HEK293 (cell line): ENCODE data around the gene BAIAP2L2.

ENCODE experiments used
- ZNF24 ChIP-seq: fragments of 450-650 bp; formaldehyde crosslinking; IDR thresholded peaks from 2 replicates; pipeline ENCODE4 v1.5.1; 2016; ENCODE audit warnings: missing biosample characterization, missing genetic modification characterization
- ZNF555 ChIP-seq: fragments of 450-650 bp; formaldehyde crosslinking; conservative IDR thresholded peaks from 2 replicates; pipeline ENCODE4 v1.5.1; 2017; ENCODE audit warnings: missing biosample characterization, mild to moderate bottlenecking, missing genetic modification characterization, inconsistent platforms
- ZNF777 ChIP-seq: fragments of 450-650 bp; formaldehyde crosslinking; IDR thresholded peaks from 2 replicates; pipeline ENCODE4 v1.5.1; 2017; ENCODE audit warnings: missing biosample characterization, missing genetic modification characterization, borderline replicate concordance
- TF ChIP-seq, protein P1 (sequence below): fragments of 450-650 bp; formaldehyde crosslinking; IDR thresholded peaks from 2 replicates; pipeline ENCODE4 v1.5.1; 2016; ENCODE audit warnings: missing biosample characterization, missing genetic modification characterization
- TF ChIP-seq, protein P2 (sequence below): IDR thresholded peaks from 2 replicates; pipeline ENCODE4 v1.6.1; 2011; ENCODE audit warnings: mild to moderate bottlenecking, low read depth, low read length, borderline replicate concordance

DNA sequence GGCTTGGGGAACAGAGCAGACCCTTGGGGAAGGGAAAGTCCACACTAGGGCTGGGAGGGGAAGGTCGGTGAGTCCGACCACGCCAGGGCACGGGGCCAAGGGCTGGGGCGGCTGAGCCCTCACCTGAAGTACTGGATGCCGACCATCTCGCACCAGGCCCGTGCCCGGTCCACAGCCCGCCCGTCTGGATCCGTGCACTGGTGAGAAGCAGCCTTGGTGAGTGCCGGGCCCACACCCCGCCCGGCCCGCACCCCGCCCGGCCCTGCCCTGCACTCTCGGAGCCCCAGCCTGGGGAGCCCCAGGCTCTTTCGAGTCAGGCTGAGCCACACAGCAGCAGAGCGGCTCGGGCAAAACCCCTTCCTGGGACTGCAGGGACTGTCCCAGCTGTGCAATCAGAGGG is 1.9 kb upstream of the BAIAP2L2 start:
- TF ChIP-seq, protein P1, sequence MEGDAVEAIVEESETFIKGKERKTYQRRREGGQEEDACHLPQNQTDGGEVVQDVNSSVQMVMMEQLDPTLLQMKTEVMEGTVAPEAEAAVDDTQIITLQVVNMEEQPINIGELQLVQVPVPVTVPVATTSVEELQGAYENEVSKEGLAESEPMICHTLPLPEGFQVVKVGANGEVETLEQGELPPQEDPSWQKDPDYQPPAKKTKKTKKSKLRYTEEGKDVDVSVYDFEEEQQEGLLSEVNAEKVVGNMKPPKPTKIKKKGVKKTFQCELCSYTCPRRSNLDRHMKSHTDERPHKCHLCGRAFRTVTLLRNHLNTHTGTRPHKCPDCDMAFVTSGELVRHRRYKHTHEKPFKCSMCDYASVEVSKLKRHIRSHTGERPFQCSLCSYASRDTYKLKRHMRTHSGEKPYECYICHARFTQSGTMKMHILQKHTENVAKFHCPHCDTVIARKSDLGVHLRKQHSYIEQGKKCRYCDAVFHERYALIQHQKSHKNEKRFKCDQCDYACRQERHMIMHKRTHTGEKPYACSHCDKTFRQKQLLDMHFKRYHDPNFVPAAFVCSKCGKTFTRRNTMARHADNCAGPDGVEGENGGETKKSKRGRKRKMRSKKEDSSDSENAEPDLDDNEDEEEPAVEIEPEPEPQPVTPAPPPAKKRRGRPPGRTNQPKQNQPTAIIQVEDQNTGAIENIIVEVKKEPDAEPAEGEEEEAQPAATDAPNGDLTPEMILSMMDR (tag by site-specific recombination), result no peak
- TF ChIP-seq ZNF24 (tag by site-specific recombination) (no peak), ZNF555 (tag by site-specific recombination) (no peak), ZNF777 (tag by site-specific recombination) (no peak)
- TF ChIP-seq, protein P2, sequence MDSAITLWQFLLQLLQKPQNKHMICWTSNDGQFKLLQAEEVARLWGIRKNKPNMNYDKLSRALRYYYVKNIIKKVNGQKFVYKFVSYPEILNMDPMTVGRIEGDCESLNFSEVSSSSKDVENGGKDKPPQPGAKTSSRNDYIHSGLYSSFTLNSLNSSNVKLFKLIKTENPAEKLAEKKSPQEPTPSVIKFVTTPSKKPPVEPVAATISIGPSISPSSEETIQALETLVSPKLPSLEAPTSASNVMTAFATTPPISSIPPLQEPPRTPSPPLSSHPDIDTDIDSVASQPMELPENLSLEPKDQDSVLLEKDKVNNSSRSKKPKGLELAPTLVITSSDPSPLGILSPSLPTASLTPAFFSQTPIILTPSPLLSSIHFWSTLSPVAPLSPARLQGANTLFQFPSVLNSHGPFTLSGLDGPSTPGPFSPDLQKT, result no peak
